Hindlimb muscle (tissue), 1 donor: ENCODE results near the gene SLMAP. TPM values are rescaled to one million over a fixed set of nuclear protein-coding genes. Genes with fewer than 3 reads are reported as not detected.
"Not testable (repeated sequence)": the region's sequence is repeated elsewhere in the genome, so short reads cannot be mapped to it uniquely, and the experiment has no call there.

Experiments used
- DNase-seq: peaks from one replicate; pipeline ENCODE4 v3.0.0-alpha.2; 2013
- polyA plus RNA-seq: library from polyadenylated mRNA; unstranded; fragments of 120-200 nt; gene quantifications from one replicate; pipeline ENCODE4 v1.2.1, GENCODE V29; 2013; ENCODE audit not compliant: insufficient read length

Gene SLMAP
- polyA plus RNA-seq, 1 donor: 51.0 TPM

DNA sequence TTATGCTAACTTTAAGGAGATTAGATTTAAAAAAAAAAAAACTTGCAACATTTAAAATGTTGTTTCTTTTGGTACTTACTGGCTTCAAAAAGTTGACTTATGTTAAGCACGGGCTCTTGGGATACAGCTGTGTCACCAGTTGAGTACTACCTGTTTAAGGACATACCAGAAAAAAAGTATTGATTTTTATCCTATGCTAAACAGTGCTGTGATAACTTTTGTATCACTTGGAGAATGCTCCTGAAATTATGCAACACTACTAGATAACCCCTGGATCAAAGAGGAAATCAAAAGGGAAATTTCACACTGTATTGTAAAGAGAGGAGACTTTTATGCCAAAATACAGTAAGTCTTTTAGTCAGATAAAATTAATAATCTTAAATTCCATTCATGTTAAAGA, 77.7 kb downstream of the SLMAP start:
- DNase-seq: no peak

DNA sequence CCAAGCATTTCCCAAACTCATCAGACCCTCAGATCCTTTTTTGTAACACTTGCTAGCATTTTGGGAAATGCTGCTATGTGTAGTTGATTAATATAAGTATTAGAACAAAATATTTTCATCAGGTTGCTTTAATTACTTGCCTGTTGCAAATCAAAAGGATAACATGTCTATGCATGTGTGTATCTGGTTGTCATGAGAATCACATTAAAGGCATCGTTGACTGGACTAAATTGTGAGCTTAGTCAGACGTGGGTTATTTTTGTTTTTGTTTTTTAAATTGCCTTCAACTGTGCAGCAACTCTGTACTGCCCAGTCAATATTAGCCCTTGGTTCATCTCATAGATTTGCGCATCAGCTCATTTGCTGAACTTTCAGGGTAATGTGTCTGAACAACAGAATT, 81.6 kb downstream of the SLMAP start:
- no peak for DNase-seq

DNA sequence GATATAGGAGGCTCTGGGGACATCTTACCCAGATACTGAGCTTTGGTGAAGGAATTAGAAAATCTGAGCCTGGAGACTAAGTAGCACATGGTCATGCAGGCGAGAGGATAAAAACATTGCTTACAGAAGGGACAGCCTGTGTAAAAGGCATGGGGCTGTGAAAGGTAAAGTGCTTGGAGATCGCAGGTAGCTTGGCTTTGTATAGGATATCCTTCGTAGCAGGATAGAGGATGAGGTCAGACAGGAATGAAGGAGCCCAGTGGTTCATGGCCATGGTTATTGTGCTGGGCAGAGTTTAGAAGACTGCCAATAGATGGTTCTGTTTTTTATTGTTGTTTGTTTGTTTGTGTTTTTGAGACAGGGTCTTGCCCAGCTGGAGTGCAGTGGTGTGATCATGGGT, 82.5 kb downstream of the SLMAP start:
- no peak for DNase-seq

DNA sequence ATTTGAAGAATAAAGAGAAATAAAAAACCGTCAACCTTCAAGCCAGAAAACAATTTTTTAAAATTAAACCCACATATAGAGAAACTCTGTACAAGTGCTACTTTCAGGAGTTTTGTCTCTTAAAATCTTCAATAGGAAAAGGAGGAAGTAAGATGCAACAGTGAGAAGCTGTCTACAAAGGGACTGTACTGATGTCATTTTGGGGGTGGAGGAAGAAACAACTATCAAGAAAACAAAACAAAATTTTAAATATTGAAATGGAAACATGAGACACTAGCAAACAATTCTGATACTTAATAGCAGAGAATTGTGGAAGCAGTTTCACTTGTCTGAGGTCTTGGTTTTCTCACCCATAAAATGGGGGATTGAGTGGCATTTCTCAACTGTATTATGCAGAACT, 84.4 kb downstream of the SLMAP start:
- no peak for DNase-seq

DNA sequence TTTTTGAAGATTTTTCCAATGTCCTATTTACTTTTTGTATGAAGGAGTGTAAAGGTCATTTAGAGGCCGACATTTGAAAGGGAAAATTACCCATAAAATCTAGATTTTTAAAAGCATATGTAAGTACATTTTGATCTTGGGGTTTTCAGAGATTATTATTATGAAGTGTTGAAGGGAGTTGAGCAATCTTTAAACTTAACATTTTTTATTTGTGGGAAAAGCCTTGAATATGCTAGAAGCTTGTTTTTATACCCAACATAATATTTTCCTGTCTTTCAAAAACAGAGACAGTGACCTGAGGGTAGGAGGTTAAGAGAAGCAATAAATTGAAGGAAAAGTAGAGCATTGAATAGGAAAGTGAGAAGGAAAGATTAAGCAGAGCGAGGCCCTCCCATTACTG, 85.7 kb downstream of the SLMAP start:
- no peak for DNase-seq

DNA sequence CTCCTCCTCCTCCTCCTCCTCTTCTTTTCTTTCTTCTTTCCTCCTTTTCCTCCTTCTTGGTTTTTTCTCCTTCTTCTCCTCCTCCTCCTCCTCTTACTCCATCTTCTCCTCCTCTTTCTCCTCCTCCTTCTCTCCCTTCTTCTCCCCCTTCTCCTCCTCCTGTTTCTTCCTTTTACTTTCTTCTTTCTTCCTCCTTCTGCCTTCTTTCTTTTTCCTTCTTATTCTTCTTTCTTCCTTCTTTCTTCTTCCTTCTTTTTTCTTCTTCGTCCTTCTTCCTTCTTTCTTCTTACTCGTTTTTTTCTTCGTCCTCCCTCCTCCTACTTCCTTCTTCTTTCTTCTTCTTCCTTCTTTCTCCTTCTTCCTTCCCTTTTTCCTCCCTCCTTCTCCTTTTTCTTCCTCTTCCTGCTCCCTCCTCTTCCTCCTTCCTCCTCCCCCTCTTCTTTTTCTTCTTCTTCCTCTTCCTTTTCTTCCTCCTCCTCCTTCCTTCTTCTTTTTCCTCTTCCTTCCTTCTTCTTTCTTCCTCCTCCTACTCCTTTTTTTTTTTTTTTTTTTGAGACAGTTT, 92.1 kb downstream of the SLMAP start:
- DNase-seq: no peak

DNA sequence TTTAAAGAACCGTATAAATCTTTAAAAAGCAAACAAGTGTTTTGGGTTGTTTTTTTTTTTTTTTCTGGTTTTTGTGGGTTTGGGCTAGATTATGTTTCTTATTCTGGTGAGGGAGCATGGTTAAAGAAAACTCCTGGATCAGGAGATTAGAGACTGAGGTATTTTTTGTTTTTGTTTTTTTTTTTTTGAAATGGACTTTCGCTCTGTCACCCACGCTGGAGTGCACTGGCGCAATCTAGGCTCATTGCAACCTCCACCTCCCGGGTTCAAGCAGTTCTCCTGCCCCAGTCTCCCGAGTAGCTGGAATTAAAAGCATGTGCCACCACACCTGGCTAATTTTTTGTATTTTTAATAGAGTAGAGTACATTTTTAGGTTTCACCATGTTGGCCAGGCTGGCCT, 95.2 kb downstream of the SLMAP start:
- no peak for DNase-seq

DNA sequence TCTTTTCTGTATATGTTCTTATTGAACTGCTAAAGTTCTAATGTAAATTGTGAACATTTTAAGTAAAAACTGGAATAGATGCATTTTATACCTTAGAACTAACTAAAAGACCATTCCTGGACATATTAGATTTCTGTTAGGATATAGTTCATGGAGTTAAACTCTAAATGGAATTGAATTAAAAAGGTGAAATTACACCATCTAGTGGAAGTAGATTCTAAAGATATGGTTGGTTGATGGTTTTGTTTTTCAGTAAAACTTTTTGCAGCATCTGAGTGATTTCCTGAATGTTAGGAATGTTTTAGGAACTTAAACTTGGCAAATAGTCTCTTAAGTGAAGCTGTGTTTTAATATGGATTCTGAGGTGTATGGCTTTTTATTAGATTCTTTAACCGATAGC, 96.8 kb downstream of the SLMAP start:
- DNase-seq: no peak

DNA sequence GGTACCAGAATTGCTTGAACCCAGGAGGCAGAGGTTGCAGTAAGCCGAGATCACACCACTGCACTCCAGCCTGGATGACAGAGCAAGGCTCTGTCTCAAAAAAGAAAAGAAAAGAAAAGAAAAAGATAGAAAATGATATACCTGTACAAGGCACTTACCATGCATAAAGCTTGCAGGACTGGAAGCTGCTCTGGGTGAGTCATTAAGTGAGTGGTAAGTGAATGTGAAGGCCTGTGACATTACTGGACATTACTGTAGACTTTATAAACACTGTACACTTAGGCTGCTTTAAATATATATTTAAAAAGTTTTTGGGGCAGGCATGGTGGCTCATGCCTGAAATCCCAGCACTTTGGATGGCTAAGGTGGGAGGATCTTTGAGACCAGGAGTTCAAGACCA, 99.2 kb downstream of the SLMAP start:
- no peak for DNase-seq

DNA sequence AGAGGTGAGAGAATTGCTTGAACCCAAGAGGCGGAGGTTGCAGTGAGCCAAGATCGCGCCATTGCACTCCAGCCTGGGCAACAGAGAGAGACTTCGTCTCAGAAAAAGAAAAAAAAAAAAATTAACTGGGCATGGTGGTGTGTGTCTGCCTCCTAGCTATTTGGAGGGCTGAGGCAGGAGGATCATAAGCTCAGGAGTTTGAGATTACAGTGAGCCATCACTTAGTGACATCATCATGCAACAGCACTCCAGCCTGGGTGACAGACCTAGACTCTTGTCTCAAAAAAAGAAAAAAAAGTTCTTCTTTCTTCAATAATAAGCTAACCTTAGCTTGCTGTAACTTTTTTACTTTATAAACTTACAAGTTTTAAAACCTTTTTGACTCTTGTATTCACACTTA, 99.8 kb downstream of the SLMAP start:
- no peak for DNase-seq

DNA sequence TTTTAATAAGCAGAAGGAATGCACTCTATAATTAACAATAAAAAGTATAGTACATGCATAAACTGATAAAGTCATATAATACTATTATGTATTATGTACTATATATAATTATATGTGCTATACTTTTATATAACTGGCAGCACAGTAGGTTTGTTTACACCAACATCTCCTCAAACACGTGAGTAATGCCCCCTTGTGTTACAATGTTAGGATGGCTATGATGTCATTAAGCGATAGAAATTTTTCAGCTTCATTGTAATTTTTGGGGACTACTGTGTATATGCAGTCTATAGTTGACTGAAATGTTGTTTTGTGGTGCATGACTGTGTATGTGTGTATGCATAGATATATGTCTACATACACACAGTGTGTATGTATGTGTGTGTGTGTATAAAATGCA, 100.6 kb downstream of the SLMAP start:
- no peak for DNase-seq

DNA sequence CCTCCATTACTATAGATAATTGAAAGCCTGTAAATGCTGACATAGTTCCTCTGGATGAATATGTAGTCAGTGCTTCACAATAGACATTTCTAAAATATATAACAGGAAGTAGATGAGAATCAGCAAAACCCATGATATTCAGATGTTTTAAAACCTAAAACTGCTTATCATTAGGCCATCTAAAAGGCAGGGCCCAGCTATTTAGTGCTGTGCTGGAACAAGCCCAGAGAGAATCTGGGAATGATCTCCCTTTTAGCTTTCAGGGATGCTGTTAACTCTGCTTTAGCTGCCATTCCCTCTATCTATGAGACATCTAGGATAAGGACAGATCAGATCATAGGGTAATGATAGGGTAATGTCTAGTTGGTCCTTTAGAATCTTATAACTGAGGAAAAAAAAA, 106.8 kb downstream of the SLMAP start:
- DNase-seq: no peak

DNA sequence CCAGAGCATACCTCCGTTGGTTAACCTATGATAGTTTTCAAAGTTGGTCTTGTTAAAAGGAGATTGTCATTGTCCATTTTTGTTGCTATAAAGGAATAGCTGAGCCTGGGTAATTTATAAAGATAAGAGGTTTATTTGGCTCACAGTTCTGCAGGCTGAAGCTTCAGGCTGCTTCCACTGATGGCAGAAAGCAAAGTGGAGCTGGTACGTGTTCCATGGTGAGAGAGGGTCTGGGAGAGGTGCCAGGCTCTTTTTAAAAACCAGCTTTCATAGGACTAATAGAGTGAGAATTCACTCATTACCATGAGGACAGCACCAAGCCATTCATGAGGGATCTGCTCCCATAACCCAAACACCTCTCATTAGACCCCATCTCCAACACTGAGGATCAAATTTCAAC, 107.3 kb downstream of the SLMAP start:
- no peak for DNase-seq

DNA sequence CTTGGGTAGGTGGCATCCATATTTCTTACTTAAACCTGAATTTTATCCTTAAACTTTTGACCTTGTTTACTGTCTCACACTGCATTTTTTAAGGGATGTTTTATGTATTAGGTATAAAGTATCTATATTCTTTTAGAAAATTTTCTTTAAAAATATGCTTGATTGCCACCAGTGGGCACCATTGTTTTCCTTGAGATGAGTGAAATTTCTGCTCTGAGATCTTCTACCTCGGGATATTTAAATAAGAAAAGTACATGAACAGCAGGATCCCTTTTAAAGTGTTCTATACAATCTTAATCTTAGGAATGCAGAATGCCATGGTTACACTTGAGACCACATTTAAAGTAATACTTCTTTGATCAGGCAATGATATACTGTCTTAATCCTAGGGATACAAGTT, 108.7 kb downstream of the SLMAP start:
- DNase-seq: peak; percentile 9

DNA sequence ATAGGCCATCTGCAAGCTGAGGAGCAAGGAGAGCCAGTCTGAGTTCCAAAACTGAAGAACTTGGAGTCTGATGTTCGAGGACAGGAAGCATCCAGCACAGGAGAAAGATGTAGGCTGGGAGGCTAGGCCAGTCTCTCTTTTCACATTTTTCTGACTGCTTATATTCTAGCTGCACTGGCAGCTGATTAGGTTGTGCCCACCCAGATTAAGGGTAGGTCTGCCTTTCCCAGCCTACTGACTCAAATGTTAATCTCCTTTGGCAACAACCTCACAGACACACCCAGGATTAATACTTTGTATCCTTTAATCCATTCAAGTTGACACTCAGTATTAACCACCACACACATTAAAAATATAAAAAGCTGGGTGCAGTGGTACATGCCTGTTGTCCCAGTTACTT, 113.0 kb downstream of the SLMAP start:
- not testable (repeated sequence) for DNase-seq

DNA sequence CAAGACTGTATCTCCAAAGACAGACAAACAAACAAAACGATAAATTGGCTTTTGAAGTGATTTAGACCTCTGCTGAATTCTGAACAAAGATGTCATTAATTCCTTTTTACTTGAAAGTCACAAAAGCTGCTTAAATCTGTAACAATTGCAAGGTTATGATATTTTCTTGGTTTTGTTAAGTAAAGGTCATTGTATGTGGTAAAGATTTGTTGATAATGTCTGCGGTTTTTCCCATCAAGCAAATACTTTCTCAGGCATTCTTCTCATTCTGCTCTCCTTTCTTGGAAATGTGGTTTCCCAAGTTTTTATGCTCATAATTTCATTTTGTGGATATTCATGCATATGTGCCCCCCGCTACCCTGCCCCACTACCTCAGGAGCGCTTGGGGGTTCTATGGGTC, 116.5 kb downstream of the SLMAP start:
- no peak for DNase-seq

DNA sequence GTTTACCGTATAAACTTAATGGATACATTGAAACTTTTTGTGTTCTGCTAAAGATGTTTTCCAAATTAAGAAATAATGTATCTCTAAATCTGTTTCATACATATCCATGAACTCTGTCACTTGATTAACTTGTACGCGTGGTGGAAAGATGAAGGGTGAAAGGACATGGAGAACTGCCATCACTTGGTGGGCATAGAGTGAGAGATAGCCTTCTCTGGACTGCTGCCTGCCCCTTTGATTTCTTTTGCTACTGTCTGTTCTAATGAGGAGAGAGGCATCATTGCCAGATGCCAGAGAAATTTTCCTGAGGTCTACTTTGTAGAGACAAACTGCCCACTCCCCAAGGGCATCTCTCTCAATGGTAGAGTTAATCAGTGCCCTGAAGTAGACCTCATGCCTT, 120.5 kb downstream of the SLMAP start:
- no peak for DNase-seq

DNA sequence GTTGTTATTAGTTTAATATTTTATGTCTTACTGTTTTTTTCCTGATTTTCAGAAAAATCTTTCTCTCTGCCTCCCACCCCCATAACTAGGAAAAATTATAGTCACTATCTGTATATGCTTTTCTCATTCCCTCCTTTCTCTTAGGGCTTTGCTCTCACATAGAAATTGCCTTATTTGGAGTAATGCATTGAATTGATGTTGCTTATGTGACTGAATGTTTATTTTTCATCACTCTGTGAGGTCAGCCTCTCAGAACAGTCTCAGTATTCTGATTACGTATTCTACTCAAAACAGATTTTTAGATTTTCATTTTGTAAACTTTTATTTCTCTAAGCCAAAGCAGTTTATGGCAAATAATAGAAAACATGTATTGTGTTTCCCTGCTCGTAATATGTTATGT, 121.0 kb downstream of the SLMAP start:
- DNase-seq: no peak

DNA sequence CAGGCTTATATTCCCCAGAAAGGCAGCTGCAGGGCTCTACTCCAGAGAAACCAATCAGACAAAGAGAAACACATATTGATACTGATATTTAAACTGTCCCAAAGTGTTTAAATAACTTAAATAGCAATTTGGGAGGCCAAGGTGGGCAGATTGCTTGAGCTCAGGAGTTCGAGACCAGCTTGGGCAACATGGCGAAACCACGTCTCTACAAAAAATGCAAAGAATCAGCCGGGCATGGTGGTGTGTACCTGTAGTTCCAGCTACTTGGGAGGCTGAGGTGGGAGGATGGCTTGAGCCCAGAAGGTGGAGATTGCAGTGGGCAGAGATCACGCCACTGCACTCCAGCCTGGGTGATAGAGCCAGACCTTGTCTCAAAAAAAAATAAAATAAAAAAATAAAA, 128.3 kb downstream of the SLMAP start:
- not testable (repeated sequence) for DNase-seq

DNA sequence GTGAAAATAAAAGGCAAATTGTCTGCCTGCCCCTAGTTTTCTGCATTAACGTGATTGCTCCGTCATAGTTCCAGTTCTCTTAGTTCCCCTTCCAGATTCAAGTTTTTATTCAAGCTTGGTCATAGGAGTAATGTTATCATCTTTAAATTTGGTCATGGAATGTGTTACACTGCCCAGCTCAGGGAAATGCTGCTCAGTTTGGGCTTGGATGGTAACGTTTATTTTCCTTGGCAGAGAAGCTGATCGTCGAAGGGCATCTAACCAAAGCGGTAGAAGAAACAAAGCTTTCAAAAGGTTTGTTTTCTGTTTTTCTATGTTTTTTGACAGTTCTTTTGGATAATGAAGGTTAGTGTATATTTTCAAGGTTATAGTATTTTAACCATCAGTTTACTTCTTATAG, 133.7 kb downstream of the SLMAP start:
- peak; percentile 18 for DNase-seq

DNA sequence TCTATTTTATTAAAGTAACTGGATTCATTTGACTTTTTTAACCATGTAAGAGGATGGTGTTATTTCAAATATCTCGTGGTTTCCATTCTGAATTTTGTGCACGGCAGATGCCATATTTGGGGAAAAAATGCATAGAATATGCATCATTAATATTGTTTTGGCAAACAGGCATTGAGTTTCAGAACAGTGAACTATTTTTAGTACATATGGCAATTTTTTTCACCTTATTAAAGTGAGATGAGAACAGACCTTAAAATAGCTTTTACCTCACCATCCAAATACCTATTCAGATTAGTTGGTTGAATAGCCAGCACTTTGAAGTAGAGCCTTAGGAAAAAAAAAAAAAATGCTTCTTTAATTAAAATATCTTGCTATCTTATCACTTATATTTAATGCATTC, 134.8 kb downstream of the SLMAP start:
- DNase-seq: no peak

DNA sequence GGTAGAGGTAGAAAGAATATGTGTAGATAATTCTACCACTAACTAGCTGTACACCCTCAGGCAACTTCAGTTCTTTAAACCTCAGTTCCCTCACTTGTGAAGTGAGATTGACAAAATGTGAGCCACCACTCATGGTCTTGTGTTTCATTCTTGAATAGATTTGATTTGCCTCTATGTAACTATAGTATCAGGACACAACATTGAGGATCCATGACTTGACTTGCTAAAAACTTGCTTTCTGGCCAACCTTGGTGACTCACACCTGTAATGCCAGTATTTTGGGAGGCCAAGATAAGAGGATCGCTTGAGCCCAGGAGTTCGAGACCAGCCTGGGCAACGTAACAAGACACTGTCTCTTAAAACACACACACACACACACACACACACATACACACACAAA, 136.3 kb downstream of the SLMAP start:
- DNase-seq: no peak

DNA sequence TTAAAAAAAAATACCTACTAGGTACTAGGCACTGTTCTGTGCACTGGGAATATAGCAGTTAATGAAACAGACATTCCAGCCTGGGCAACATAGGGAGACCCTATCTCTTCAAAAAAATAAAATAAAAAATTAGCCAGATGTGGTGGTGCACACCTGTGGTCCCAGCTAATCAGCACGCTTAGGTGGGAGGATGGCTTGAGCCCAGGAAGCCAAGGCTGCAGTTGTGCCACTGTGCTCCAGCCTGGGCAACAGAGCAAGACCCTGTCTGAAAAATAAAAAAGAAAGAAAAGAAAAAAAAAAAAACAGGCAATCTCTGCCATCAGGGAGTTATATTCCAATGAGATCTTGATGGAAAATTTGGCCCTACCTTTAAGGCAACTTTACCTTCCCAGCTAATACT, 137.0 kb downstream of the SLMAP start:
- DNase-seq: no peak

DNA sequence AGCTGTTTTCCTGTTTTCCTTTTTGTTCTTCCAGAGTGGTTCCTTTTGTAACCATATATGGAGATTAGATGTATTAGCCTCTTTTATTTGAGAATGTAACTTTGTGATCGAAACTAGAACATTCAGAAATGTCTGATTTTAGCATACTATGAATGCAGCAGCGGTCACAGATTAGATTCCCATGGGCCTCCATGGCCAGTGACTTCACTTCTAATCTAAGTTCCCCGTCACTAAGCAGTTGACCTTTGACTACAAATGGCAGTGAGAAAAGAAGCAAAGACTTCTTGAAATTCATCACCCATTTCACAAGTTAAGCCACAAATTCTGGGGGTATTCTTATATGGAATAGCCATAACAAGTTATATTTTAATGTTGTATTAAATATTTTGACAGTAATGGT, 137.6 kb downstream of the SLMAP start:
- no peak for DNase-seq

DNA sequence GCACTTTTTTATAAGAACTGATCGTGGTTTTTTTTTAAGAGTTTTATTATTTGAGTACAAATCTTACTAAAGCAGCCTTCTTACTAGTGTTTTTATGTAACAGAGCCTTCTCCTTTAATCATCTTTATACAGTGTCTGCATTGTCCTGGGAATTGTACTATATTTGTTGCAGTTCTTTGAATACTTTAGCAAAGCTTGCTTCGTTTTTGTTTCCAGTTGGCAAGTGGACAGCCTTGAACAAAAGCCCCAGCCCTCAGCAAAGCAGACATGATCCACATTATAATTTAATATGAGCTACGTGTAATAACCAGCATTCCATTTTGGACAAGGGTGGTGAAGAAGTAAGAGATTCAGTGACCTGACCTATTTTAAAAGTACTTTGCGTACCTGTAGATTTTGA, 139.9 kb downstream of the SLMAP start:
- DNase-seq: peak; percentile 68

DNA sequence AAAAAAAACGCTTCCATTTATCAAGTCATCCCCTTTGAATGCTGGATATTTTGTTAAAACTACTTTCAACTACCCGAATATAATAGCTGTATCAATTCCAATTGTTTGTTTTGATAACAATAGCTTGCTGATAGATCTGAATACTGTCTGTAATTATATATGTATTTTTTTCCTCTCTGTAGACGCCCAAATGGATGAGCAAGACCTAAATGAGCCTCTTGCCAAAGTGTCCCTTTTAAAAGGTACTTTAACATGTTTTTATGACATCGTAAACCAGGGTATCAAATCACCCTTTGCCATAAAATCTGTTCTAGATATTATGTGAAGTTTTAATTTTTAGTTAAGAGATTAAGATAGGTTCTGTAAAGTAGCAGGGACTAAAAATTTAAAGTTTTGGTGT, 140.6 kb downstream of the SLMAP start:
- DNase-seq: no peak
